Uterus (tissue), 4 donors: ENCODE data around the gene PIH1D1. TPM values are rescaled to one million over a fixed set of nuclear protein-coding genes. Genes with fewer than 3 reads are reported as not detected.

Source experiments
- DNase-seq, 2 donors: peaks; one replicate each; pipeline ENCODE4 v3.0.0-alpha.2; 2019 to 2020
- H3K27ac ChIP-seq, 2 donors: fragments of 200-600 bp; sonication (generic); 1 replicate in 1 of 2; 2 replicates in 1 of 2; pipeline ENCODE4 v1.5.1; 2016 to 2018
- H3K27me3 ChIP-seq, 2 donors: fragments of 200-600 bp; sonication (generic); one replicate each; pipeline ENCODE4 v1.5.1; 2018 to 2019; ENCODE audit warnings: control low read depth in 1 of 2
- H3K36me3 ChIP-seq, 2 donors: fragments of 200-600 bp; sonication (generic); one replicate each; pipeline ENCODE4 v1.5.1; 2019; ENCODE audit warnings: control low read depth in 1 of 2
- H3K4me1 ChIP-seq, 2 donors: fragments of 200-600 bp; sonication (generic); one replicate each; pipeline ENCODE4 v1.5.1; 2018 to 2019; ENCODE audit warnings: control low read depth in 1 of 2
- H3K4me3 ChIP-seq, 2 donors: fragments of 200-600 bp; sonication (generic); 1 replicate in 1 of 2; 2 replicates in 1 of 2; pipeline ENCODE4 v1.5.1; 2018 to 2019; ENCODE audit warnings: mild to moderate bottlenecking in 1 of 2
- H3K9me3 ChIP-seq, 2 donors: fragments of 200-600 bp; sonication (generic); one replicate each; pipeline ENCODE4 v1.5.1; 2019; ENCODE audit warnings: control low read depth in 1 of 2
- CTCF ChIP-seq, 4 experiments: fragments of 200-600 bp in 2 of 4; fragments of 450-650 bp in 2 of 4; sonication (generic) in 2 of 4; IDR thresholded peaks; one replicate each; pipeline ENCODE4 v1.5.1; 2016 to 2019; ENCODE audit warnings: antibody characterized with exemption in 4 of 4, mild to moderate bottlenecking in 2 of 4, moderate library complexity in 1 of 4
- POLR2A ChIP-seq, 2 donors: fragments of 450-650 bp; IDR thresholded peaks; one replicate each; pipeline ENCODE4 v1.6.1; 2016; ENCODE audit warnings: antibody characterized with exemption in 2 of 2, mild to moderate bottlenecking in 1 of 2, moderate library complexity in 1 of 2
- intact Hi-C: fragments of 100-400 bp; cut with DNase I; formaldehyde crosslinking; loops from one replicate; pipeline ENCODE4 v1.15.1; 2023; ENCODE audit warnings: low total_unique reads
- total RNA-seq, 4 donors: library from RNA; depleted of rRNA in 3 of 4; stranded (reverse); fragments of >200 nt in 3 of 4; gene quantifications; one replicate each; pipeline versions ENCODE4 v1.1.0 to v1.2.4, GENCODE V29; 2014 to 2023
- donor health status: DM: yes; HTN: yes; CAD: no.

PIH1D1 gene
- total RNA-seq, 4 donors from 2014 or later = 31.2 to 70.2 (median 46.5) TPM

DNA sequence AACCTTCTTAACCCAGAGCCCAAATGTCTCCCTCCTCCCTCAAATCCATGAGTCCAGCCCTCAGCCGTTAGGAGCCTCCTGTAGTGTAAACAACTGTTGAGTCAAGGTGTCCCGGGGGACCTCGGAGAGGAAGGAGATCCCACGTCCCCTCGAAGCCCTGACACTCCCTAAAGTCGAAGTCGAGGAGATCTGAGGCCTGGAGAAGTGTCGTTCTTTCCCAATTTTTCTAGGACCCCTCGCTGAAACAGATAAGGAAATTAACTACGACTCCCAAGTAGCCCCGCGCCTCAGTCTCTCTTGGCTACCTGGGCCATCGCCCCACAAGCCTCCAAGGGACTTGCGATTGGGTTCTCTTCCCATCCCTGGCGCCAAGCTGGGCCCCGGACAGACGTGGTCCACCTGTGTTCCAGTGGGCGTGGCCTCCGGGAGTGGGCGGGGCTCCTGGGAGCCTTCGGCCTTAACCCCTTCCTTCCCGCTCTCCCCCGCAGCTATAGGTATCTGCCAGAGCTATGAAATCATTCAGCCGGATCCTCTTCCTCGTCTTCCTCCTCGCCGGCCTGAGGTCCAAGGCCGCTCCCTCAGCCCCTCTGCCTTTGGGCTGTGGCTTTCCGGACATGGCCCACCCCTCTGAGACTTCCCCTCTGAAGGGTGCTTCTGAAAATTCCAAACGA, 25.6 kb downstream of the PIH1D1 start:
- DNase-seq = no peak
- Histone ChIP-seq H3K9me3 (no peaks in the 10 kb centered on the region), H3K4me3 (no peak overlapping the region), H3K4me1 (peaks cover 0 to 14% of the 10 kb centered on the region in 2 donors), H3K36me3 (no peaks in the 10 kb centered on the region), H3K27me3 (peaks cover 32 to 74% of the 10 kb centered on the region in 2 donors), H3K27ac (no peak overlapping the region)
- TF ChIP-seq POLR2A (IDR thresholded peaks at IDR 0.05) = no peak
- TF ChIP-seq CTCF (IDR thresholded peaks at IDR 0.05) = no peak
- intact Hi-C loops = no loop called here

- Histone ChIP-seq H3K36me3 (no peaks in the 10 kb centered on the region), H3K27ac (no peak within 1 kb of the TSS), H3K9me3 (no peaks in the 10 kb centered on the region), H3K4me3 (no peak within 1 kb of the TSS), H3K27me3 (peaks cover 40 to 72% of the 10 kb centered on the region in 2 donors), H3K4me1 (peaks cover 0 to 17% of the 10 kb centered on the region in 2 donors)
- DNase-seq = no peak
- no peak for TF ChIP-seq POLR2A (IDR thresholded peaks at IDR 0.05)
- no peak for TF ChIP-seq CTCF (IDR thresholded peaks at IDR 0.05)
- intact Hi-C loops = no loop called here
Measured at GRCh38 chr19:49425178-49425577, 26.4 kb downstream of the PIH1D1 start, which contains the start of gene GFY. Gene GFY, plus strand, starts transcription at chr19:49425388. Its CDS starts 1,043 bp downstream, at chr19:49426431.

DNA sequence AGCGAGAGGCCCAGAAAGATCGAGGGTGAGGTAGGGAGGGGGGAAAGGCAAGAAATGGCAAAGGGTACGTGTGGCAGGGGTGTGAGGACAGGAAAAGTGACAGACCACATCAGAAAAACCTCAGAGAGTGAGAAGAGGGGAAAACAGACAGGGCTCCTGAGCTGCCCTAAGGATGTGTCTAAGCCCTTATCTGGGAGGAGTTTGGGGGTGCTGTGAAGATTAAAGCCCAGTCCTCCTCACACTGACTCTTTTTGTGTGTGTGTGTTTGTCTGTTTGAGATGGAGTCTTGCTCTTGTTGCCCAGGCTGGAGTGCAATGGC, 27.7 kb downstream of the PIH1D1 start:
- H3K4me3 ChIP-seq = no peak overlapping the region
- no peak for DNase-seq
- peaks cover 44 to 72% of the 10 kb centered on the region in 2 donors for H3K27me3 ChIP-seq
- no peaks in the 10 kb centered on the region for H3K9me3 ChIP-seq
- TF ChIP-seq CTCF (IDR thresholded peaks at IDR 0.05) = no peak
- H3K36me3 ChIP-seq = no peaks in the 10 kb centered on the region
- peaks cover 0 to 17% of the 10 kb centered on the region in 2 donors for H3K4me1 ChIP-seq
- no peak overlapping the region for H3K27ac ChIP-seq
- intact Hi-C loops = no loop called here

- intact Hi-C loops = no loop called here
- Histone ChIP-seq H3K9me3 (no peaks in the 10 kb centered on the region), H3K4me3 (no peak within 1 kb of the TSS)
Measured at GRCh38 chr19:49423071-49423984, 28.3 kb downstream of the PIH1D1 start, which contains the start of gene PTH2. Gene PTH2, minus strand, starts transcription at chr19:49423441. Its CDS starts 102 bp downstream, at chr19:49423339.

More at GRCh38 chr19:49423071-49423984, 28.3 kb downstream of the PIH1D1 start, which contains the start of gene PTH2:
- no peak for TF ChIP-seq POLR2A (IDR thresholded peaks at IDR 0.05)
- TF ChIP-seq CTCF (IDR thresholded peaks at IDR 0.05) = no peak
- DNase-seq = no peak
- Histone ChIP-seq H3K4me1 (peaks cover 0 to 17% of the 10 kb centered on the region in 2 donors), H3K27ac (no peak within 1 kb of the TSS), H3K27me3 (peaks cover 41 to 72% of the 10 kb centered on the region in 2 donors), H3K36me3 (no peaks in the 10 kb centered on the region)
